Astrocyte of the spinal cord (primary cell): Measurements from ENCODE around the gene GRB10.

Experiments used
- DNase-seq: peaks from one replicate; pipeline ENCODE4 v3.0.0; 2011; ENCODE audit warnings: low read depth, low spot score
- H3K4me3 ChIP-seq: 2 replicates; pipeline ENCODE4 v1.5.1; 2011; ENCODE audit warnings: low read depth, mild to moderate bottlenecking, low read length, moderate library complexity
- in situ Hi-C: cut with HindIII; loops from 2 replicates; pipeline ENCODE4 v1.10.0; 2017; ENCODE audit warnings: low sequenced_read_pairs
- TF ChIP-seq, protein P1 (sequence below): IDR thresholded peaks from 2 replicates; pipeline ENCODE4 v1.5.1; 2012; ENCODE audit warnings: low read depth, mild to moderate bottlenecking, low read length, inconsistent platforms

Gene GRB10

DNA sequence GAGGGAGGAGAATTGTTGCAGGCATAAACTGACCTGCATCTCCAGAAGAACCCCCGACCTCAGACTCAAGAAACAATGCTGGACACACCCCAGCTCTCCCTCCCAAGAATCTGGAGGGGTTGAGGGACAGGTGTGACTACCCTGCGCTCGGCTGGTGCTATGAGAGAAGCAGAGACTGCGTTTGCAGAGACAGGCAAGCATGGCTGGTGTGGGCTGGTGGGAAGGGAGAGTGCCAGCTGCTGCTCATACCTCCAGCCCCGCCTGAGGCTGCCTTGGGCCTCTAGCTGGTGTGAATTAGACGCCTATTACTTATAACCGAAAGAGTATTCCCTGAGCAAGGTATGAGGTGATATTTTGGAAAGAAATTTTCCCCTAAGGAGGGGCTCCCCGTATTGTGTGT lies 169.2 kb downstream of the GRB10 start:
- in situ Hi-C loops = no loop called here
- H3K4me3 ChIP-seq = no peak overlapping the region

DNA sequence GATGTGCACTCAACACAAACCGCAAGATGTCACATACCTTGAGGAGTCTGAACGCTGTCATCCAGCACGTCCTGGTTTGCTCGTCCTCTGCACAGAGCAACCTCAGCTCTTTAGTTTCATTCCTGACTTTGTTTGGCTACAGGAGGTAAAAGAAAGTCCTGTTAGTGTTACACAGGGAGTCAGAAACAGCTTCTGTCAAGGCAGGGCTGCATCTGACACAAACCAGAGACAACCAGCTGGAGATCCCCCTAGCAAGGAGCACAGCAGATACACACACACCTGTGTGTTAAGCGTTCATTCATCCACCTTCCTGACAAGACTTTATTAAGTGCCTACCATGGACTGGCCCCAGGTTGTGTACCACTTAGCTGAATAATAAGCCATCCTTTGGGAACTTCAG lies 170.0 kb downstream of the GRB10 start:
- TF ChIP-seq, protein P1, sequence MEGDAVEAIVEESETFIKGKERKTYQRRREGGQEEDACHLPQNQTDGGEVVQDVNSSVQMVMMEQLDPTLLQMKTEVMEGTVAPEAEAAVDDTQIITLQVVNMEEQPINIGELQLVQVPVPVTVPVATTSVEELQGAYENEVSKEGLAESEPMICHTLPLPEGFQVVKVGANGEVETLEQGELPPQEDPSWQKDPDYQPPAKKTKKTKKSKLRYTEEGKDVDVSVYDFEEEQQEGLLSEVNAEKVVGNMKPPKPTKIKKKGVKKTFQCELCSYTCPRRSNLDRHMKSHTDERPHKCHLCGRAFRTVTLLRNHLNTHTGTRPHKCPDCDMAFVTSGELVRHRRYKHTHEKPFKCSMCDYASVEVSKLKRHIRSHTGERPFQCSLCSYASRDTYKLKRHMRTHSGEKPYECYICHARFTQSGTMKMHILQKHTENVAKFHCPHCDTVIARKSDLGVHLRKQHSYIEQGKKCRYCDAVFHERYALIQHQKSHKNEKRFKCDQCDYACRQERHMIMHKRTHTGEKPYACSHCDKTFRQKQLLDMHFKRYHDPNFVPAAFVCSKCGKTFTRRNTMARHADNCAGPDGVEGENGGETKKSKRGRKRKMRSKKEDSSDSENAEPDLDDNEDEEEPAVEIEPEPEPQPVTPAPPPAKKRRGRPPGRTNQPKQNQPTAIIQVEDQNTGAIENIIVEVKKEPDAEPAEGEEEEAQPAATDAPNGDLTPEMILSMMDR = no peak
- H3K4me3 ChIP-seq = no peak overlapping the region
- DNase-seq = no peak
- in situ Hi-C loops = no loop called here

More for the DNA sequence above, 169.2 kb downstream of the GRB10 start:
- TF ChIP-seq, protein P1 = no peak
- no peak for DNase-seq

DNA sequence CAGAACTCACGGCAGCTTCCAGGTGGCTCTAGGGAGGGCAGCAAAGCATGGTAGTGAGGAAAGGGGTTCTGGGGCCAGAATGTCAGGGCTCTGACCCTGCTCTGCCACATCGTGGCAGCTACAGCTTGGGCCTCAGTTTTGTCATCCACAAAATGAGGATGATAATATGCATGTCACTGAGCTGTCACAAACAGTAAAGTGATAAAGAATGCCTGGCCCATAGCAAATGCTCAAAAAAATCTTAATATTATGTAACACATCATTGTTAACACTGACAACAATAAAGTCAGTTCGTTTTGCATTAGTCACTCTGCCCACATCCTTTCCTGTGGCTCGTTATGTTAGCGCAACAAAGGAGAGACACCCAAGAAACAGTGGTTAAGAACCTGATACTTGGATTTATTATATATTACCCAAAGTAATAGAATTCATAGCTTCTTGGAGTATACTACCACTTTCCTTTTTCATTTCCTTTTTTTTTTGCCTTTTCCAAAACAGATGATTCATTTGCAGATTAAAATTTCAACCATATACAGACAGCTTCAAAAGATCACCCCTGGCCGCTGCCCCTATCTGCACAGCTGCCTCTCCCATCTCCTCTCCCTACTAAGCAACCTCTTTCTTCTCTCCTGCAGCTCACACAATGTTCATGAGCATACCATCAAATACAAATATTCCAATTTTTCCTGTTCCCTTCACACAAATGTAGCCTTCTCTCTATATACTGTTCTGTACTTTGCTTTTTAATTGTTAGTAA lies 172.0 kb downstream of the GRB10 start:
- peak; percentile 70 for DNase-seq
- in situ Hi-C loops = no loop called here
- TF ChIP-seq, protein P1 = no peak
- no peak overlapping the region for H3K4me3 ChIP-seq

DNA sequence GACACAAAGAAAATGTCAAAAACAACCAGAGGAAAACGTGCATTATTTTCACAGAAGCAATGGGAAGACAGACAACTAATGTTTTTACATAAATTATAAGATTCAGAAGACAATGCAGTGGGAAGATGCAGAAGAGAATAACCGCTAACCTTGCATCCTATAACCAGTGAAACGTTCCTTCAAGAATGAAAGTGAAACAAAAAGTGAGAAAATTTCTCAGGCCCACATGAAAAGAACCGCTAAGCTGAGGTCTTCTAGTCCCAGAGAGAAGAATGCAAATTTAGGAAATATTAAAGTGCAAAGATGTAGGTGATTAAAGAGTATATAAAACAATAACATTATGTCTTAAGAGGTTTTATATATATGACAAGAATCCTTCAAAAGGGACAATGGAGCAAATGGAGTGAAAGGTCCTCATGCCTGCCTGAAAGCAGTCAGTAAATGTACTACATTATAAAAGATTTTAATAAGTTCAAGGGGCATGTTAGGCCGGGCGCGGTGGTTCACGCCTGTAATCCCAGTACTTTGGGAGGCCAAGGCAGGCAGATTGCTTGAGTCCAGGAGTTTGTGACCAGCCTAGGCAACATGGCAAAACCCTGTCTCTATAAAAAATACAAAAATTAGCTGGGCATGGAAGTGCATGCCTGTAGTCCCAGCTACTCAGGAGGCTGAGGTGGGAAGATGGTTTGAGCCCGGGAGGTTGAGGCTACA lies 174.3 kb downstream of the GRB10 start:
- in situ Hi-C loops = no loop called here
- no peak overlapping the region for H3K4me3 ChIP-seq
- DNase-seq = peak; percentile 10
- TF ChIP-seq, protein P1 = no peak

DNA sequence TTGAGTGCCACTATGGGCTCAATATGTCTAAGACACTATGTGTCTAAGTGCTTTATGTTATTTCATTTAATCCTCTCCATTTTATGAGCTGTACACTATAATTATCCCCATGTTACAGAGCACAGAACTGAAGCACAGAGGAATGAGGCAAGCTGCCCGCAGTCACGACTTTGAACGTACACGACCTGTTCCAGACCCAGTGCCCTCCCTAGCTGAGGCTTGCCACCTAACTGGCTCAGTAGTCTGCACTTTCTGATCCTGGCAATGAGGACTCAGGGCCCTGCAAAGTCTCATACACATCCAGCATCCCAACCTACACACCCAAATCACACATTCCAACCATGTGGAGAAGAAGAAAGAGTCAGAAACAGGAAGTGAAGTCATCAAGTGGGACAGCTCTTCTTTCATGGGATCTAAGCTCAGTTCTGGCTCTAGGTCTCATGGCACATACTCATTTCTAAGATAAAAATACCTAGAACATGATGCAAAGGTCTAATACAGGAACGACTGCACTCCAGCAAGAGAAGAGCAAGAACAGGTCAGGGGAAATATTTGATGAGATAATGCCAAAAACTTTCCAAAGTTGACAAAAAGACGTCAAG lies 175.1 kb downstream of the GRB10 start:
- TF ChIP-seq, protein P1 = no peak
- no peak overlapping the region for H3K4me3 ChIP-seq
- DNase-seq = no peak
- in situ Hi-C loops = no loop called here

DNA sequence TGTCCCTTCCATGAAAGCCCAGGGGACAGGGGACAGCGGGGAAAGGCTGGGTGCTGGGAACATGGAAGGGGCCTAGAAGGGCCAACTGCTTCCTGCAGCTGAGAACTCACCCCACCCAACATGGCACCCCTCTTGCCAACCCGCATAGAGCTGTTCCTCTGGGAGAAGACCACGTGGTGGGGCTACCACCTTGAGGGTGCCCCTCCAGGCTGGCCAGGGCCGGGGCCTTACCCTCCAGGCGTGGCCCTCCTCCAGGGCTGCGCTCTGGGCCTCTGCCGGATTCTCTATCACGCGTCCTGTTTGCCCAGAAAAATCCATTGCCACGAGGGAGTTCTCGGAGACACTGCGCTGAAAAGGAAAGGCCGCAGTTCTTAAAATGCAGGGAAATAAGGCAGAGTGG lies 177.6 kb downstream of the GRB10 start:
- no peak for DNase-seq
- TF ChIP-seq, protein P1 = no peak
- no peak overlapping the region for H3K4me3 ChIP-seq
- in situ Hi-C loops = no loop called here
